Activated naive CD8-positive, alpha-beta T cell treated with anti-CD3 and anti-CD28 coated beads, Interleukin-2, amount 50 U/mL, for 24 hours (primary cell): Measurements from ENCODE around the gene LAMTOR1.
"Not testable (repeated sequence)": the region's sequence is repeated elsewhere in the genome, so short reads cannot be mapped to it uniquely, and the experiment has no call there.

ENCODE experiments used
- ATAC-seq: fragments of 150-1000 bp; cut with Tn5 transposase; one replicate; pipeline ENCODE4 v1.10.0; 2021
- DNase-seq: peaks from one replicate; pipeline ENCODE4 v3.0.0; 2021
- H3K27ac Mint-ChIP-seq: one replicate; pipeline ENCODE4 v1.8.0; 2021; ENCODE audit warnings: mild to moderate bottlenecking, mixed read lengths
- H3K27me3 Mint-ChIP-seq: one replicate; pipeline ENCODE4 v1.8.0; 2021; ENCODE audit warnings: mixed read lengths
- H3K36me3 Mint-ChIP-seq: one replicate; pipeline ENCODE4 v1.8.0; 2021; ENCODE audit warnings: low read depth, mixed read lengths
- H3K4me1 Mint-ChIP-seq: one replicate; pipeline ENCODE4 v1.8.0; 2021; ENCODE audit warnings: mixed read lengths
- H3K4me3 Mint-ChIP-seq: one replicate; pipeline ENCODE4 v1.8.0; 2021; ENCODE audit warnings: mild to moderate bottlenecking, moderate library complexity, mixed read lengths
- H3K9me3 Mint-ChIP-seq: one replicate; pipeline ENCODE4 v1.8.0; 2021; ENCODE audit warnings: mixed read lengths

The LAMTOR1 gene

DNA sequence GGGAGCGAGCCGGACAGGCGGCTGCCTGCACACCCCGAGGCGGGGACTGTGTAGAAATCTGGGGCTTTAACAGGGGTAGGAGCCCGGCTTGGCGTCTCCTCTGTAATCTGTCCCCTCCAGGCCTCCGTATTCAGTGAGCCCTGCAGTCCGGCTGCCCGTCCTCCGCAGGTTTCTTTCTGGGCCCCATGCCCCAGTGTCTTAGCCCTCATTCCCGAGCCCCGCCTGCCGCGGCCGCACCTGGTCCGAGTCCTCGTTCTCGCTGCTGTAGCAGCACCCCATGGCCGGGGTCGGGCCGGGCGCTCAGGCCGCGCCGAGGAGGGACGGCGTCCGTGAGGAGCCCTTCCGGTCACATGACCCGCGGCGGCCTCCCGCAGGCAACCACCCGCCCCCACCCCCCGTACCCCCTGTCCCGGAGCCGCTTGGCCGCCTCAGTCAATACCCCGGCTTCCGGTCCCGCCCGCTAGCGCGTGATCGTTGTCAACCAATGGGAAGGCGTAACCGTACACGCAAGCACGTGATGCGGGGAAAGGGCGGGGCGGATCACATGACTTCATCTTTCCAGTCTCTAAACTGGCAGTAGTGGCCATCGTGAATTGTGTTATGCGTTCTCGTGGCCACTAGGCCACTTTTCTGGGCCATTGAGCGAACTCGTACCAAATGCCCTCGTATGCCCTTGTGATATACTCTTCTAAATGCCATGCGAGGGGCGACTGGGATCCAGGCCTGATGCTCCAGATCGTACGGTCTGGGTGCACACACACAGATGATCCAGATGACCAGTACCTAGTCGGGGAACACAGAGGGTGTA is at the start of gene LAMTOR1:
LAMTOR1 (minus strand) TSS at position 352 of the 808 bp plus-strand sequence; CDS start at position 279, 73 bp downstream.
- DNase-seq: peak; percentile 98
- peak; percentile 95 for ATAC-seq

DNA sequence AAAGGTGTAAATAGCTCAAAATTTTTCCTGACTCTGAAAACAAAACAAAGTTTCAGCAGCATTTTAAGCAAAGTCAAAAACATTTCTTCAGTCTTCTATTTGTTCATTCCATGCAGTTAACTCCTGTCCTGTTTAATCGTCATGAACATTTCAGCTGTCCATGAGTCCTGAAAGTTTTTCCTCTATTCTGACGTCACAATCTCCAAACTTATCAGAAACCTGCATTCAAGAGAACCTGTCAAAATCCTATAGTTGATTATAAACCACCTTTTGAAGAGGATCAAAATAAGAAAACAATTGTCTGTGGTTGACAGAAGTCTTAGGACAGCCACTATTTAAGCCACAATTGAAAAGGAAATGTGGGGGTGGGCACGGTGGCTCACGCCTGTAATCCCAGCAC is 47.8 kb upstream of the LAMTOR1 start:
- no peaks in the 10 kb centered on the region for H3K9me3 Mint-ChIP-seq
- H3K4me3 Mint-ChIP-seq: no peak overlapping the region
- H3K4me1 Mint-ChIP-seq: no peaks in the 10 kb centered on the region
- DNase-seq: no peak
- no peak for ATAC-seq
- peaks cover 2% of the 10 kb centered on the region for H3K27me3 Mint-ChIP-seq
- H3K27ac Mint-ChIP-seq: no peak overlapping the region
- H3K36me3 Mint-ChIP-seq: no peaks in the 10 kb centered on the region

More for the DNA sequence above, at the start of gene LAMTOR1:
- Mint-ChIP-seq H3K27ac (peak within 1 kb of the TSS; percentile 95), H3K4me3 (peak within 1 kb of the TSS; percentile 95), H3K36me3 (peaks cover 11% of the 10 kb centered on the region), H3K4me1 (peaks cover 41% of the 10 kb centered on the region), H3K9me3 (no peaks in the 10 kb centered on the region), H3K27me3 (no peaks in the 10 kb centered on the region)

DNA sequence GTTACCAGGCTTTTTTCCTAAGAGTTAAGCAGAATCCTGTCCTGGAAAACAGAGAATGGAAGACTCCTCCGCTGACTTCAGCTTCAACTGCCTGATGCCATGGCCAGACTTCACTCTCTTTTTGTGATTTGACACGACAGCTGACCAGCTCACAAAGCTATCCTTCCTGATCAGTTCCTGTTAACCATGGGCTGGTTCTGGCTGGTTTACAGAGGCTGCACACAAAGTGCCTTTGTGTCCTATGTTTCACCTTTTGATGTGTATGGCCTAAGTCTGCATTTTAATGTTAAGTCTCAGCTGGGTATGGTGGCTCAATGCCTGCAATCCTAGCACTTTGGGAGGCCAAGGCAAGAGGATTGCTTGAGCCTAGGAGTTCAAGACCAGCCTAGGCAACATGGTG is 43.5 kb upstream of the LAMTOR1 start:
- H3K4me3 Mint-ChIP-seq: no peak overlapping the region
- peaks cover 7% of the 10 kb centered on the region for H3K27me3 Mint-ChIP-seq
- no peaks in the 10 kb centered on the region for H3K9me3 Mint-ChIP-seq
- H3K27ac Mint-ChIP-seq: no peak overlapping the region
- H3K4me1 Mint-ChIP-seq: peaks cover 10% of the 10 kb centered on the region
- H3K36me3 Mint-ChIP-seq: no peaks in the 10 kb centered on the region
- ATAC-seq (no peak), DNase-seq (no peak)

GRCh38 chr11:72144807-72145565 is 41.9 kb upstream of the LAMTOR1 start:
- Mint-ChIP-seq H3K9me3 (no peaks in the 10 kb centered on the region), H3K27me3 (peaks cover 6% of the 10 kb centered on the region), H3K4me3 (no peak overlapping the region), H3K4me1 (peaks cover 21% of the 10 kb centered on the region), H3K36me3 (no peaks in the 10 kb centered on the region), H3K27ac (no peak overlapping the region)
- DNase-seq (no peak), ATAC-seq (no peak)

DNA sequence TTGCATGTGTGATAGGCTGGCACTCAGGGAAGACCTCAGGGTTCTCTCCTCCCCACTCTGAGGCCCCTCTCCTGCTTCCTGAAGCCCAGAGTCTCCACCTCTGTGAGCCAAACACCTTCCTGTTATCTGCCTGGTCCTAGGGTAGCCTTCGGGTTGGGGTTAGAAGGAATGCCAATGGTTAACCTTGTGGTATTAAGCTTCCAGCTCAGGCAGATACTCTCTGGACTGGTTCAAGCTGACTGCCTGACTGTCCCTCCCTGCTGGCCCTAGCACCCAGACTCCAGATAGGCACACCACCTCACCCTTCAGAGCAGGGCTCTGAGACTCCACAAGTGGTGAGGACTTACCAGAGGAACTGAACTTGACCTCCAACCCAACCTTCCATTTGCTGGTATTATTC is 39.4 kb upstream of the LAMTOR1 start:
- not testable (repeated sequence) for H3K9me3 Mint-ChIP-seq, H3K27me3 Mint-ChIP-seq, DNase-seq, H3K27ac Mint-ChIP-seq, ATAC-seq, H3K4me3 Mint-ChIP-seq, H3K36me3 Mint-ChIP-seq
- H3K4me1 Mint-ChIP-seq: peaks cover 24% of the 10 kb centered on the region

DNA sequence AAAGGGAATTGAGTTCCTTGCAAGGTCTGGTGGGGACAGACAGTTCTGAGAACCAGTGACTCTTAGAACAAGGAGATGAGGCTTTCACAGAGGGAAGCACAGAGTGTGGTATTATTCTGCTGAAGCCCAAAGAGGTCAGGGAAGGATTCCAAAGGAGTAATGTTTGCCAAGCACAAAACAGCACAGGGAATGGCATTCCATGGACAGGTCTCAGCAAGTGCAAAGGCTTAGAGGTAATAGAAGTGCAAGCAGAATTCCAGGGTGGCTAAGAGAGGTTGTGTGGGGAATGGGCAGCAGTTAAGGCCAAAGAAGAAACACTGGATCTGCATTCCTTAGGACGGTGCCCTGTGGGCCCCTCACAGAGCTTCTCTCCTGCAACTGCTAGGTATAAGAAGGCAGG is 39.0 kb upstream of the LAMTOR1 start:
- DNase-seq, ATAC-seq, H3K27ac Mint-ChIP-seq, H3K4me3 Mint-ChIP-seq, H3K27me3 Mint-ChIP-seq, H3K9me3 Mint-ChIP-seq, H3K36me3 Mint-ChIP-seq: not testable (repeated sequence)
- H3K4me1 Mint-ChIP-seq: peaks cover 24% of the 10 kb centered on the region

DNA sequence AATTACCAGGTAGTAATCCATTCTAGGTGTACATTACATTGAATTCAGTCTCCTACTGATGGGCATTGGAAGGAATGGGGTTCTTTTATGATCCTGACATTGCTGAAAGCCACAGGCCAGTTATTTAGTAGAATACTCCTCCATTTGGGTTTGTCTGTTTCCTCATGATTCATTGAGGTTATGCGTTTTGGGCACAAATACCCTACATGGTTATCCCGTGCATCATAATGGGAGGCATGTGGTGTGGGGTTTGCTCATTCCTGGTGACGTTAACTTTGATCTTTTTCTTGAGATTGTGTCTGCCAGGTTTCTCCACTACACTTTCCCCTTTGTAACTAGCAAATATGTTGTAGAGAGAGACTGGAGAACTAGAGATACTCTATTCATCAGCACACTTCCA is 38.0 kb upstream of the LAMTOR1 start:
- Mint-ChIP-seq H3K27me3 (peaks cover 9% of the 10 kb centered on the region), H3K27ac (peak overlapping the region; percentile 17), H3K9me3 (no peaks in the 10 kb centered on the region), H3K4me1 (peaks cover 27% of the 10 kb centered on the region), H3K4me3 (no peak overlapping the region), H3K36me3 (no peaks in the 10 kb centered on the region)
- ATAC-seq (peak; percentile 84), DNase-seq (peak; percentile 19)

GRCh38 chr11:72140661-72141060 is 37.6 kb upstream of the LAMTOR1 start:
- DNase-seq: no peak
- no peak overlapping the region for H3K4me3 Mint-ChIP-seq
- no peaks in the 10 kb centered on the region for H3K36me3 Mint-ChIP-seq
- peaks cover 27% of the 10 kb centered on the region for H3K4me1 Mint-ChIP-seq
- H3K27ac Mint-ChIP-seq: peak overlapping the region; percentile 17
- H3K9me3 Mint-ChIP-seq: no peaks in the 10 kb centered on the region
- no peak for ATAC-seq
- H3K27me3 Mint-ChIP-seq: peaks cover 9% of the 10 kb centered on the region

DNA sequence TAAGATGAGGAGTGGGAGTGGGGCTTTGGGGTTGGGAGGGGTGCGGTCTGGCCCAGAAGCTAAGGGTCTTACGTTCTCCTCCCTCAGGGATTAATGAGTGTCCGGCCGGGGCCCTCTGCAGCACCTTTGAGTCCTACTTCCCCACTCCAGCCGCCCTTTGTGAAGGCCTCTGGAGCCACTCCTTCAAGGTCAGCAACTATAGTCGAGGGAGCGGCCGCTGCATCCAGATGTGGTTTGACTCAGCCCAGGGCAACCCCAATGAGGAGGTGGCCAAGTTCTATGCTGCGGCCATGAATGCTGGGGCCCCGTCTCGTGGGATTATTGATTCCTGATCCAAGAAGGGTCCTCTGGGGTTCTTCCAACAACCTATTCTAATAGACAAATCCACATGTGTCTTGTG is 36.4 kb upstream of the LAMTOR1 start:
- Mint-ChIP-seq H3K27ac (no peak overlapping the region), H3K9me3 (no peaks in the 10 kb centered on the region), H3K36me3 (no peaks in the 10 kb centered on the region), H3K4me1 (peaks cover 27% of the 10 kb centered on the region), H3K4me3 (no peak overlapping the region), H3K27me3 (peaks cover 10% of the 10 kb centered on the region)
- ATAC-seq: no peak
- no peak for DNase-seq

DNA sequence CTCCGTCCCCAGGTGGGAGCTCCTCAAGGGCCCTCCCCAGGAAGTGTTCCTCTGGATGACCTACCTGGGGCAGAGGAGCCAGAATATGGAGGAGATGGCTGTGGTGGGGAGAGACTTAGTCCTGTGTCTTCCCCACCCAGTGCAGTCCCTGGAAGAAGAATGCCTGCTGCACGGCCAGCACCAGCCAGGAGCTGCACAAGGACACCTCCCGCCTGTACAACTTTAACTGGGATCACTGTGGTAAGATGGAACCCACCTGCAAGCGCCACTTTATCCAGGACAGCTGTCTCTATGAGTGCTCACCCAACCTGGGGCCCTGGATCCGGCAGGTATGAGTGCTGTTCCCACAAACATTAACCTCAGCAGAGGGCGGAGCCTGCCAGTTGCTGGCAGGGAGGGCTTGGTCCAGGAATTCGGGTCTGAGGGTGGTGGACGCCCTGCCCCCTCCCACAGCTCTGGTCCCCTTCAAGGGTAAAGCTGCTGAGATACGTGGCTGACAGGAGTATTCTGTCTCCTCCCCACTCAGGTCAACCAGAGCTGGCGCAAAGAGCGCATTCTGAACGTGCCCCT is 35.8 kb upstream of the LAMTOR1 start:
- no peak overlapping the region for H3K4me3 Mint-ChIP-seq
- H3K4me1 Mint-ChIP-seq: peaks cover 27% of the 10 kb centered on the region
- H3K27ac Mint-ChIP-seq: no peak overlapping the region
- no peaks in the 10 kb centered on the region for H3K36me3 Mint-ChIP-seq
- DNase-seq (no peak), ATAC-seq (no peak)
- no peaks in the 10 kb centered on the region for H3K9me3 Mint-ChIP-seq
- peaks cover 10% of the 10 kb centered on the region for H3K27me3 Mint-ChIP-seq

- Mint-ChIP-seq H3K36me3 (no peaks in the 10 kb centered on the region), H3K27ac (no peak overlapping the region), H3K4me1 (peaks cover 19% of the 10 kb centered on the region), H3K9me3 (no peaks in the 10 kb centered on the region), H3K4me3 (no peak overlapping the region), H3K27me3 (peaks cover 13% of the 10 kb centered on the region)
- DNase-seq (no peak), ATAC-seq (no peak)
These were observed 33.7 kb upstream of the LAMTOR1 start for GRCh38 chr11:72136684-72137262.

- H3K4me1 Mint-ChIP-seq: peaks cover 12% of the 10 kb centered on the region
- H3K27me3 Mint-ChIP-seq: peaks cover 11% of the 10 kb centered on the region
- DNase-seq: no peak
- H3K9me3 Mint-ChIP-seq: no peaks in the 10 kb centered on the region
- H3K27ac Mint-ChIP-seq: no peak overlapping the region
- peak; percentile 14 for ATAC-seq
- no peak overlapping the region for H3K4me3 Mint-ChIP-seq
- no peaks in the 10 kb centered on the region for H3K36me3 Mint-ChIP-seq
These were observed 33.0 kb upstream of the LAMTOR1 start for GRCh38 chr11:72135891-72136683.

GRCh38 chr11:72135473-72135872 is 32.4 kb upstream of the LAMTOR1 start, which contains the start of gene FOLR3:
Gene FOLR3 (plus strand): TSS chr11:72135725. CDS start chr11:72135953, 228 bp downstream.
- not testable (repeated sequence) for H3K36me3 Mint-ChIP-seq, H3K9me3 Mint-ChIP-seq, DNase-seq, H3K4me1 Mint-ChIP-seq, H3K27ac Mint-ChIP-seq, ATAC-seq, H3K4me3 Mint-ChIP-seq
- H3K27me3 Mint-ChIP-seq: peaks cover 11% of the 10 kb centered on the region

DNA sequence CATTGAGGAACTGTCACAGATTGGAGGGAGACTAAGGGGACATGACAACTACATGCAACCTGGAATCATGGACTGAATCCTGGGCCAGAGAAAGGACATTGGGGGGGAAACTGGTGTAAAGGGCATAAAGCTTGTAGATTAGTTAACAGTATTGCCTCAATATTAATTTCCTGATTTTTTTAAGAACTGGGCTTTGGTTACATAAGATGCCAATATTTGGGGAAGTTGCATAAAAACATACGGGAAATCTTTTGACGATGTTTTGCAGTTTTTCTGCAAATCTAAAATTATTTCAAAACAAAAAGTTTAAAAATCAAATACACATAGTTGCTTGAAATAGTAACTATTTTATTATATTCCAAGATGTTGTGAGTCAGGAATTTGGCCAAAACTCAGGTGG is 29.5 kb upstream of the LAMTOR1 start:
- Mint-ChIP-seq H3K27ac (no peak overlapping the region), H3K9me3 (peaks cover 11% of the 10 kb centered on the region)

More for the DNA sequence above, 29.5 kb upstream of the LAMTOR1 start:
- Mint-ChIP-seq H3K4me1 (peaks cover 4% of the 10 kb centered on the region), H3K27me3 (peaks cover 8% of the 10 kb centered on the region), H3K4me3 (no peak overlapping the region), H3K36me3 (peaks cover 8% of the 10 kb centered on the region)
- DNase-seq: no peak
- no peak for ATAC-seq
